NT2/D1 (cell line): ENCODE data around the gene GBA3.

Source experiments
- SUZ12 ChIP-seq: IDR thresholded peaks from 2 replicates; pipeline ENCODE4 v1.6.1; 2011; ENCODE audit not compliant: insufficient read length, insufficient read depth; ENCODE audit errors: extremely low read depth
- YY1 ChIP-seq: IDR thresholded peaks from 2 replicates; pipeline ENCODE4 v1.6.1; 2011; ENCODE audit not compliant: insufficient read length, insufficient read depth
- ZNF274 ChIP-seq: IDR thresholded peaks from 2 replicates; pipeline ENCODE4 v1.6.1; 2011; ENCODE audit warnings: mild to moderate bottlenecking, low read depth, low read length

- TF ChIP-seq ZNF274 = no peak
- TF ChIP-seq YY1 = no peak
- TF ChIP-seq SUZ12 = no peak
Observed at GRCh38 chr4:22695029-22695428, 2.3 kb downstream of the GBA3 start.
